BE2C (cell line): ENCODE data around the gene WDR81.

ENCODE experiments used
- DNase-seq: peaks from one replicate; pipeline ENCODE4 v3.0.0-alpha.2; 2020
- H3K27me3 ChIP-seq: fragments of 250-450 bp; sonication (Bioruptor Pico); 2 replicates; pipeline ENCODE4 v1.5.1; 2020; ENCODE audit warnings: mild to moderate bottlenecking
- H3K36me3 ChIP-seq: fragments of 250-450 bp; sonication (Bioruptor Pico); 2 replicates; pipeline ENCODE4 v1.5.1; 2020; ENCODE audit warnings: mild to moderate bottlenecking
- H3K4me1 ChIP-seq: fragments of 250-450 bp; sonication (Bioruptor Pico); 2 replicates; pipeline ENCODE4 v1.5.1; 2020
- H3K4me3 ChIP-seq: 2 replicates; pipeline ENCODE4 v1.5.1; 2011; ENCODE audit warnings: low read depth, low read length
- H3K9me3 ChIP-seq: fragments of 250-450 bp; sonication (Bioruptor Pico); 2 replicates; pipeline ENCODE4 v1.5.1; 2020
- TF ChIP-seq, protein P1 (sequence below): IDR thresholded peaks from 2 replicates; pipeline ENCODE4 v1.5.1; 2012; ENCODE audit warnings: mild to moderate bottlenecking, low read depth, low read length

WDR81 gene

DNA sequence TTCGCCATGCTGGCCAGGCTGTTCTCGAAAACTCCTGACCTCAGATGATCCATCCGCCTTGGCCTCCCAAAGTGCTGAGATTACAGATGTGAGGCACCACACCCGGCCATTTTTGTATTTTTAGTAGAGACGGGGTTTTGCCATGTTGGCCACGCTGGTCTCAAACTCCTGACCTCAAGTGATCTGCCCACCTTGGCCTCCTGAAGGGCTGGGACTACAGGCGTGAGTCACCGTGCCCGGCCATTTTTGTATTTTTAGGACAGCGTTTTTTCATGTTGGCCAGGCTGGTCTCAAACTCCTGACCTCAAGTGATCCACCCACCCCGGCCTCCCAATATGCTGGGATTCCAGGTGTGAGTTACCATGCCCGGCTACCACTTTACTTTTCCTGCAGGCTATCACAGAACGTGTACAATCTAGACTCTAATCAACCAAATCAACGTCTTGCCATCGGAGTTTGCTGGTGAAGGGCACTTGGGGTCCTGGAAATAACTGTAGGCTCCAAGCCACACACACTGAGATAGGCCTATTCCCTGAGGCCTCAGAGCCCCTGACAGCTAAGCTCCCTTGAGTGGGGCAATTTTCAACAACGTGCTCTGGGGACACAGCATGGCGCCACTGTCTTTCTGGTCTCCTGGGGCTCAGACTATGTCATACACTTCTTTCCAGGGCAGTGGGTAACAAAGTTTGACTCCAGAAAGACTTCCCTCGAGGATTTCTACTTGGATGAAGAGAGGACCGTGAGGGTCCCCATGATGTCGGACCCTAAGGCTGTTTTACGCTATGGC is 50.1 kb downstream of the WDR81 start:
- H3K36me3 ChIP-seq, result no peaks in the 10 kb centered on the region; the same call in 1 of the 2 replicates
- no peaks in the 10 kb centered on the region for H3K4me1 ChIP-seq
- H3K4me3 ChIP-seq, result no peak overlapping the region
- no peaks in the 10 kb centered on the region for H3K9me3 ChIP-seq
- TF ChIP-seq, protein P1, sequence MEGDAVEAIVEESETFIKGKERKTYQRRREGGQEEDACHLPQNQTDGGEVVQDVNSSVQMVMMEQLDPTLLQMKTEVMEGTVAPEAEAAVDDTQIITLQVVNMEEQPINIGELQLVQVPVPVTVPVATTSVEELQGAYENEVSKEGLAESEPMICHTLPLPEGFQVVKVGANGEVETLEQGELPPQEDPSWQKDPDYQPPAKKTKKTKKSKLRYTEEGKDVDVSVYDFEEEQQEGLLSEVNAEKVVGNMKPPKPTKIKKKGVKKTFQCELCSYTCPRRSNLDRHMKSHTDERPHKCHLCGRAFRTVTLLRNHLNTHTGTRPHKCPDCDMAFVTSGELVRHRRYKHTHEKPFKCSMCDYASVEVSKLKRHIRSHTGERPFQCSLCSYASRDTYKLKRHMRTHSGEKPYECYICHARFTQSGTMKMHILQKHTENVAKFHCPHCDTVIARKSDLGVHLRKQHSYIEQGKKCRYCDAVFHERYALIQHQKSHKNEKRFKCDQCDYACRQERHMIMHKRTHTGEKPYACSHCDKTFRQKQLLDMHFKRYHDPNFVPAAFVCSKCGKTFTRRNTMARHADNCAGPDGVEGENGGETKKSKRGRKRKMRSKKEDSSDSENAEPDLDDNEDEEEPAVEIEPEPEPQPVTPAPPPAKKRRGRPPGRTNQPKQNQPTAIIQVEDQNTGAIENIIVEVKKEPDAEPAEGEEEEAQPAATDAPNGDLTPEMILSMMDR, result no peak
- DNase-seq, result no peak
- no peaks in the 10 kb centered on the region for H3K27me3 ChIP-seq

DNA sequence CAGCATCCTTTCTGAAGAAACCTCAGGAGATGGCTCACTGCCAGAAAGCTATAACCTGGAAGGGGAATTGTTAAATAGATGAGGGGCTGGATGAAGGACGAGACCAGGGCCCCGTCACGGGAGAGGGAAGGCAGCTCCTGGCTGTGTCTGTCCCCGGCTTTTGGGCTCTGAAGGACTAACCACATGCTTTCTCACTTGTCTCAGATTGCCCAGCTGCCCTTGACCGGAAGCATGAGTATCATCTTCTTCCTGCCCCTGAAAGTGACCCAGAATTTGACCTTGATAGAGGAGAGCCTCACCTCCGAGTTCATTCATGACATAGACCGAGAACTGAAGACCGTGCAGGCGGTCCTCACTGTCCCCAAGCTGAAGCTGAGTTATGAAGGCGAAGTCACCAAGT is 51.8 kb downstream of the WDR81 start:
- TF ChIP-seq, protein P1, result no peak
- Histone ChIP-seq H3K4me1 (no peaks in the 10 kb centered on the region), H3K27me3 (no peaks in the 10 kb centered on the region), H3K36me3 (no peaks in the 10 kb centered on the region; the same call in 1 of the 2 replicates), H3K4me3 (no peak overlapping the region), H3K9me3 (no peaks in the 10 kb centered on the region)
- no peak for DNase-seq

DNA sequence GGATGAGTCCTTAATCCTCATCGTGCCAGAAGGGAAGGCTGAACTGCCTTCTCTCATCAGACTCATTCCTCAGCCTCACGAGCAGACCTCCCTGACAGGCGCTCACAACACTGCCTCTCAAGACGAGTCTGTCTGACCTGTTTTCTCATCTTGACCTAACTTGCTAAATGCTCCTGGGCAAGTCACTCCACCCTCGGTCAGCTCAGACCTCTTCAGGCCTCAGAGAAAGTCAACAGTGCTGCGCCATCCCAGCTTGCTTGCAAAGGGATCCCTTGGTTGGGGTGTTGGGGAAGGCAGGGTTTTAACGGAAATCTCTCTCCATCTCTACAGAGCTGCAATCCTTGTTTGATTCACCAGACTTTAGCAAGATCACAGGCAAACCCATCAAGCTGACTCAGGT is 52.4 kb downstream of the WDR81 start:
- Histone ChIP-seq H3K4me3 (no peak overlapping the region), H3K27me3 (no peaks in the 10 kb centered on the region), H3K36me3 (no peaks in the 10 kb centered on the region; the same call in 1 of the 2 replicates), H3K9me3 (no peaks in the 10 kb centered on the region), H3K4me1 (no peaks in the 10 kb centered on the region)
- DNase-seq, result no peak
- TF ChIP-seq, protein P1, result no peak

DNA sequence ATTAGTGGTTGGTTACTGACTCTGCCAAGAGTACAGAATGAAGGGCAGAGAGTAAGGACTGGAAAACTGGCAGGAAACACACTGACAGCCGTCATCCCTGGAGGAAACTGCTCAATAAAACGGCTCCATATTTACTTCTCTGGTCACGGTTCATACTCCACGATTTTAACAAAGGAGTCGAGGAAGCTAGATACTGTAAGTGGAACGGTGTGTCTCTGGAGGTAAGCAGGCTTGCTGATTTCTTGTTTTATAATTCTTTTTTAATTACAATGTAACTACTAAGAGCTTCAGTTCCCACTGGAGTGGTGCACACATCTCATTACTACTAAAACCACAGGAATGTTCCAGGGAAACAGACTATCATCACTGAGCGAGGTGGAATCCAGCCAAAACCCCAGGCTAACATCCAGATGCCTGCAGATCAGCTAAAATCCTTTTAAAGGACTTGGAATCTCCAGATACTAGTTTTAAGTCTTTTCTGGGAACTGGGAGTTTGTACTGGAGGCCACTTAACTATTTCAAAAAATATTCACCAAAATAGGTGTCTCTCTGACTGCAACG is 55.1 kb downstream of the WDR81 start:
- H3K36me3 ChIP-seq, result no peaks in the 10 kb centered on the region; the same call in 1 of the 2 replicates
- TF ChIP-seq, protein P1, result no peak

DNA sequence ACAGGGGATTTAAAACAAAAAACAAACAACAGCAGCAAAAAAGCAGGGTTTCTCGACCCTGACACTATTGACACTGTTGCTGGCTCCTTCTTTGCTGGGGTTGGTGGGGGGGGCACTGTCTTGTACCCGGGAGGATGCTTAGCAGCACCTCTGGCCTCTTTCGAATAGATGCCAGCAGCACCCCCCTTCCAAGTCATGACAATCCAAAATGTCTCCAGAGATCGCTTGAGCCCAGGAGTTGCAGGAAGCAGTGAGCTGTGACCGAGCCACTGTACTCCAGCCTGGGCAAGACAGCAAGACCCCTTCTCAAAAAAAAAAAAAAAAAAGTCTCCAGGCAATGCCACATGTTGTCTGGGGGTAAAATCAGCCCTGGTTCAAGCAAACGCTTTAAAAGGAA is 57.7 kb downstream of the WDR81 start:
- Histone ChIP-seq H3K27me3 (no peaks in the 10 kb centered on the region), H3K36me3 (peaks cover 3% of the 10 kb centered on the region), H3K4me3 (no peak overlapping the region), H3K4me1 (peaks cover 2% of the 10 kb centered on the region), H3K9me3 (no peaks in the 10 kb centered on the region)
- DNase-seq, result no peak
- TF ChIP-seq, protein P1, result no peak

More for the DNA sequence above, 55.1 kb downstream of the WDR81 start:
- H3K4me3 ChIP-seq, result no peak overlapping the region
- H3K4me1 ChIP-seq, result no peaks in the 10 kb centered on the region; the same call in 1 of the 2 replicates
- no peaks in the 10 kb centered on the region for H3K27me3 ChIP-seq
- H3K9me3 ChIP-seq, result no peaks in the 10 kb centered on the region
- DNase-seq, result no peak

DNA sequence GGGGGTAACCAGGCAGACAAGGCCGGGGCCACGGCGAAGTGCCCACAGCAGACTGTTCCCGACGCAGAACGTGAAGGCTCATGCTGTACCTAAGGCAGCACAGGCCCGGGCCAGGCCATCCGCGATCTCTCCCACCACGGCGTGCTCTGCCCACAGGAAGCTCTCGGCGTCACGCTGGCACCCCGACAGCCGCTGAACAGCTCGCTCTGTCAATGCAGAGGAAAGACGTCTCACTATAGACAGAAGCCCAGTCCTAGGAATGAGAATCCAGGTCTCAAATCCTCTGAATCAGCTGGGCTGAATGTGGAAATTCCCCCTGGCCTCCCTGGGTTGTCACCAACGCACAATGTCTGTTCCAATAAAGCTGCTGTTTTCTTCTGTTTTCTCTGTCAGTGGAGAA is 58.8 kb downstream of the WDR81 start:
- peaks cover 5% of the 10 kb centered on the region; the same call in 1 of the 2 replicates for H3K36me3 ChIP-seq
- no peak for DNase-seq
- no peaks in the 10 kb centered on the region for H3K27me3 ChIP-seq
- no peak overlapping the region for H3K4me3 ChIP-seq
- H3K4me1 ChIP-seq, result peaks cover 4% of the 10 kb centered on the region
- TF ChIP-seq, protein P1, result no peak
- no peaks in the 10 kb centered on the region for H3K9me3 ChIP-seq
